GM18498 (cell line): ENCODE results near the gene OSBP2.

Source experiments
- ATAC-seq: cut with Tn5 transposase; IDR thresholded peaks from one replicate; pipeline ENCODE4 v1.9.1; 2021; ENCODE audit warnings: mild to moderate bottlenecking, moderate library complexity; ENCODE audit not compliant: unreplicated experiment

The OSBP2 gene

GRCh38 chr22:30890686-30891442 lies 196.2 kb downstream of the OSBP2 start:
- ATAC-seq: no peak

- ATAC-seq: no peak
Observed at GRCh38 chr22:30891443-30891755, 196.7 kb downstream of the OSBP2 start.

GRCh38 chr22:30891781-30892180 lies 197.1 kb downstream of the OSBP2 start:
- no peak for ATAC-seq

GRCh38 chr22:30892286-30892685 lies 197.6 kb downstream of the OSBP2 start:
- no peak for ATAC-seq

- no peak for ATAC-seq
Observed at GRCh38 chr22:30892731-30893221, 198.1 kb downstream of the OSBP2 start.

- no peak for ATAC-seq
Observed at GRCh38 chr22:30893434-30894370, 199.0 kb downstream of the OSBP2 start.

GRCh38 chr22:30894371-30894740 lies 199.7 kb downstream of the OSBP2 start:
- ATAC-seq: no peak

- ATAC-seq: no peak
Observed at GRCh38 chr22:30902496-30903357, 208.1 kb downstream of the OSBP2 start.

GRCh38 chr22:30903876-30904460 lies 209.3 kb downstream of the OSBP2 start:
- ATAC-seq: no peak

GRCh38 chr22:30905696-30906341 lies 211.1 kb downstream of the OSBP2 start:
- no peak for ATAC-seq

- ATAC-seq: no peak
Observed at GRCh38 chr22:30906411-30906810, 211.7 kb downstream of the OSBP2 start.

GRCh38 chr22:30906946-30907345 lies 212.3 kb downstream of the OSBP2 start:
- no peak for ATAC-seq

GRCh38 chr22:30908051-30908461 lies 213.4 kb downstream of the OSBP2 start:
- ATAC-seq: no peak

- no peak for ATAC-seq
Observed at GRCh38 chr22:30909306-30909705, 214.6 kb downstream of the OSBP2 start.

GRCh38 chr22:30910358-30910757 lies 215.7 kb downstream of the OSBP2 start:
- no peak for ATAC-seq

- ATAC-seq: no peak
Observed at GRCh38 chr22:30918761-30919160, 224.1 kb downstream of the OSBP2 start.

- ATAC-seq: no peak
Observed at GRCh38 chr22:30919973-30920372, 225.3 kb downstream of the OSBP2 start.

GRCh38 chr22:30920407-30920806 lies 225.7 kb downstream of the OSBP2 start:
- no peak for ATAC-seq

GRCh38 chr22:30921108-30921507 lies 226.4 kb downstream of the OSBP2 start:
- ATAC-seq: no peak

GRCh38 chr22:30922151-30922611 lies 227.5 kb downstream of the OSBP2 start:
- no peak for ATAC-seq
